HepG2 (cell line): Measurements from ENCODE around the gene HSPA1A. TPM values are rescaled to one million over a fixed set of nuclear protein-coding genes. Genes with fewer than 3 reads are reported as not detected.

ENCODE experiments used
- ADNP ChIP-seq: sonication (generic); formaldehyde crosslinking; IDR thresholded peaks from 2 replicates; pipeline ENCODE4 v1.4.0; 2020; ENCODE audit warnings: missing genetic modification reagents
- EEA1 ChIP-seq: sonication (generic); formaldehyde crosslinking; IDR thresholded peaks from 2 replicates; pipeline ENCODE4 v1.5.1; 2020; ENCODE audit warnings: mild to moderate bottlenecking, missing genetic modification reagents, borderline replicate concordance
- HMGXB3 ChIP-seq: sonication (generic); formaldehyde crosslinking; IDR thresholded peaks from 2 replicates; pipeline ENCODE4 v1.4.0; 2020; ENCODE audit warnings: missing genetic modification reagents, borderline replicate concordance
- KLF13 ChIP-seq: sonication (generic); formaldehyde crosslinking; IDR thresholded peaks from 2 replicates; pipeline ENCODE4 v1.4.0; 2020; ENCODE audit warnings: mild to moderate bottlenecking, missing genetic modification reagents
- MLLT10 ChIP-seq: sonication (generic); formaldehyde crosslinking; IDR thresholded peaks from 2 replicates; pipeline ENCODE4 v1.4.0; 2020; ENCODE audit warnings: missing genetic modification reagents
- MZF1 ChIP-seq: sonication (generic); formaldehyde crosslinking; IDR thresholded peaks from 2 replicates; pipeline ENCODE4 v1.8.1; 2023; ENCODE audit warnings: mild to moderate bottlenecking, missing genetic modification reagents, borderline replicate concordance
- NFYC ChIP-seq: IDR thresholded peaks from 2 replicates; pipeline ENCODE4 v1.6.1; 2016; ENCODE audit warnings: missing genetic modification reagents, missing compliant biosample characterization
- PAF1 ChIP-seq: IDR thresholded peaks from 2 replicates; pipeline ENCODE4 v1.6.1; 2016; ENCODE audit warnings: missing genetic modification reagents, missing compliant biosample characterization
- SATB2 ChIP-seq: sonication (generic); formaldehyde crosslinking; IDR thresholded peaks from 2 replicates; pipeline ENCODE4 v1.5.0; 2020; ENCODE audit warnings: missing genetic modification reagents
- TAF15 ChIP-seq: fragments of 200-400 bp; formaldehyde crosslinking; IDR thresholded peaks from one replicate; pipeline ENCODE4 v1.6.1; 2018; ENCODE audit warnings: mild to moderate bottlenecking, low read depth, low read length; ENCODE audit not compliant: poor library complexity, severe bottlenecking
- ZNF136 ChIP-seq: sonication (generic); formaldehyde crosslinking; IDR thresholded peaks from 2 replicates; pipeline ENCODE4 v1.8.1; 2022; ENCODE audit warnings: low read depth, mild to moderate bottlenecking, moderate library complexity, missing genetic modification reagents
- ZNF160 ChIP-seq: sonication (generic); formaldehyde crosslinking; IDR thresholded peaks from 2 replicates; pipeline ENCODE4 v1.8.0; 2022; ENCODE audit warnings: mild to moderate bottlenecking, inconsistent platforms, missing genetic modification reagents
- ZNF33B ChIP-seq: sonication (generic); formaldehyde crosslinking; IDR thresholded peaks from 2 replicates; pipeline ENCODE4 v1.5.1; 2020; ENCODE audit warnings: mild to moderate bottlenecking, missing genetic modification reagents
- ZNF781 ChIP-seq: sonication (generic); formaldehyde crosslinking; IDR thresholded peaks from 2 replicates; pipeline ENCODE4 v1.5.1; 2020; ENCODE audit warnings: borderline replicate concordance, mild to moderate bottlenecking, missing genetic modification reagents; ENCODE audit errors: not compliant biosample characterization
- polyA plus RNA-seq, 8 experiments: library from polyadenylated mRNA; depleted of rRNA in 3 of 8; stranded (reverse) in 7 of 8; unstranded in 1 of 8; fragments of >200 nt; fragmentation: Illumina TruSeq in 4 of 8; extraction: Trizol in 4 of 8; gene quantifications; 2 replicates each; pipeline versions ENCODE4 v1.2.1 to v1.2.3, GENCODE V29; 2011 to 2016; ENCODE audit warnings: low read depth in 4 of 8, missing spikeins in 1 of 8, mixed read lengths in 1 of 8; ENCODE audit not compliant: insufficient read depth in 1 of 8
- total RNA-seq, 5 experiments: library from RNA; depleted of rRNA; stranded (reverse); fragments of >200 nt; fragmentation: Illumina TruSeq; extraction: Trizol; gene quantifications; 2 replicates each; pipeline ENCODE4 v1.2.3, GENCODE V29; 2016; ENCODE audit warnings: low read depth in 1 of 5
- TF ChIP-seq, protein P1 (sequence below): sonication (generic); formaldehyde crosslinking; IDR thresholded peaks from 2 replicates; pipeline ENCODE4 v1.4.0; 2020; ENCODE audit warnings: mild to moderate bottlenecking, missing genetic modification reagents
- TF ChIP-seq, protein P2 (sequence below): sonication (generic); formaldehyde crosslinking; IDR thresholded peaks from 2 replicates; pipeline ENCODE4 v1.5.0; 2020; ENCODE audit warnings: mild to moderate bottlenecking, missing genetic modification reagents, borderline replicate concordance

HSPA1A gene
- total and polyA plus RNA-seq, 2 of the 13 experiments (the other 11 are each of a cell fraction or from before 2014, with no cell fraction given), result 44.5 to 85.0 TPM

DNA sequence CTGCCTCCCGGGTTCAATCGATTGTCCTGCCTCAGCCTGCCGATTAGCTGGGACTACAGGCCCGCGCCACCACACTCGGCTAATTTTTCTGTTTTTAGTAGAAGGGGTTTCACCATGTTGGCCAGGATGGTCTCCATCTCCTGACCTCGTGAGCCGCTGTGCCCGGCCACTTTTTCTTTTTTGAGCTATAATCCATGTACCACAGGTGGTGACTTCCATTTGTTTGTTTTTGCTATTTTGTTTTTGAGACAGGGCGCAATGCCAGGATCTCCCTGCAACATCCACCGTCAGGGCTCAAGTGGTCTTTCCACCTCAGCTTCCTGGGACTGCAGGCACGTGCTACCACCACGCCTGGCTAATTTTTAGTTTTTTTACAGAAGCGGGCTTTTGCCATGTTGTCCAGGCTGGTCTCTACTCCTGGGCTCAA, 20.7 kb downstream of the HSPA1A start (continued):
- TF ChIP-seq NFYC, result no peak; the same call in 1 of the 2 replicates
- peak; percentile 28; the same call in 1 of the 2 replicates for TF ChIP-seq EEA1 (CRISPR knock-in tag)
- no peak for TF ChIP-seq ZNF33B (CRISPR knock-in tag)
- no peak for TF ChIP-seq MLLT10 (CRISPR knock-in tag)
- no peak for TF ChIP-seq SATB2 (CRISPR knock-in tag)
- no peak for TF ChIP-seq TAF15
- no peak for TF ChIP-seq KLF13 (CRISPR knock-in tag)
- no peak for TF ChIP-seq MZF1 (CRISPR knock-in tag)
- TF ChIP-seq PAF1 (CRISPR knock-in tag), result no peak
- no peak for TF ChIP-seq ZNF781
- TF ChIP-seq HMGXB3 (CRISPR knock-in tag), result no peak
- TF ChIP-seq, protein P1, sequence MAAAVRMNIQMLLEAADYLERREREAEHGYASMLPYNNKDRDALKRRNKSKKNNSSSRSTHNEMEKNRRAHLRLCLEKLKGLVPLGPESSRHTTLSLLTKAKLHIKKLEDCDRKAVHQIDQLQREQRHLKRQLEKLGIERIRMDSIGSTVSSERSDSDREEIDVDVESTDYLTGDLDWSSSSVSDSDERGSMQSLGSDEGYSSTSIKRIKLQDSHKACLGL (CRISPR knock-in tag), result no peak
- TF ChIP-seq ZNF160 (CRISPR knock-in tag), result no peak
- 0 out of 2 replicates have a peak, but pooled peaks have one; percentile 26 for TF ChIP-seq ZNF136 (CRISPR knock-in tag)
- TF ChIP-seq, protein P2, sequence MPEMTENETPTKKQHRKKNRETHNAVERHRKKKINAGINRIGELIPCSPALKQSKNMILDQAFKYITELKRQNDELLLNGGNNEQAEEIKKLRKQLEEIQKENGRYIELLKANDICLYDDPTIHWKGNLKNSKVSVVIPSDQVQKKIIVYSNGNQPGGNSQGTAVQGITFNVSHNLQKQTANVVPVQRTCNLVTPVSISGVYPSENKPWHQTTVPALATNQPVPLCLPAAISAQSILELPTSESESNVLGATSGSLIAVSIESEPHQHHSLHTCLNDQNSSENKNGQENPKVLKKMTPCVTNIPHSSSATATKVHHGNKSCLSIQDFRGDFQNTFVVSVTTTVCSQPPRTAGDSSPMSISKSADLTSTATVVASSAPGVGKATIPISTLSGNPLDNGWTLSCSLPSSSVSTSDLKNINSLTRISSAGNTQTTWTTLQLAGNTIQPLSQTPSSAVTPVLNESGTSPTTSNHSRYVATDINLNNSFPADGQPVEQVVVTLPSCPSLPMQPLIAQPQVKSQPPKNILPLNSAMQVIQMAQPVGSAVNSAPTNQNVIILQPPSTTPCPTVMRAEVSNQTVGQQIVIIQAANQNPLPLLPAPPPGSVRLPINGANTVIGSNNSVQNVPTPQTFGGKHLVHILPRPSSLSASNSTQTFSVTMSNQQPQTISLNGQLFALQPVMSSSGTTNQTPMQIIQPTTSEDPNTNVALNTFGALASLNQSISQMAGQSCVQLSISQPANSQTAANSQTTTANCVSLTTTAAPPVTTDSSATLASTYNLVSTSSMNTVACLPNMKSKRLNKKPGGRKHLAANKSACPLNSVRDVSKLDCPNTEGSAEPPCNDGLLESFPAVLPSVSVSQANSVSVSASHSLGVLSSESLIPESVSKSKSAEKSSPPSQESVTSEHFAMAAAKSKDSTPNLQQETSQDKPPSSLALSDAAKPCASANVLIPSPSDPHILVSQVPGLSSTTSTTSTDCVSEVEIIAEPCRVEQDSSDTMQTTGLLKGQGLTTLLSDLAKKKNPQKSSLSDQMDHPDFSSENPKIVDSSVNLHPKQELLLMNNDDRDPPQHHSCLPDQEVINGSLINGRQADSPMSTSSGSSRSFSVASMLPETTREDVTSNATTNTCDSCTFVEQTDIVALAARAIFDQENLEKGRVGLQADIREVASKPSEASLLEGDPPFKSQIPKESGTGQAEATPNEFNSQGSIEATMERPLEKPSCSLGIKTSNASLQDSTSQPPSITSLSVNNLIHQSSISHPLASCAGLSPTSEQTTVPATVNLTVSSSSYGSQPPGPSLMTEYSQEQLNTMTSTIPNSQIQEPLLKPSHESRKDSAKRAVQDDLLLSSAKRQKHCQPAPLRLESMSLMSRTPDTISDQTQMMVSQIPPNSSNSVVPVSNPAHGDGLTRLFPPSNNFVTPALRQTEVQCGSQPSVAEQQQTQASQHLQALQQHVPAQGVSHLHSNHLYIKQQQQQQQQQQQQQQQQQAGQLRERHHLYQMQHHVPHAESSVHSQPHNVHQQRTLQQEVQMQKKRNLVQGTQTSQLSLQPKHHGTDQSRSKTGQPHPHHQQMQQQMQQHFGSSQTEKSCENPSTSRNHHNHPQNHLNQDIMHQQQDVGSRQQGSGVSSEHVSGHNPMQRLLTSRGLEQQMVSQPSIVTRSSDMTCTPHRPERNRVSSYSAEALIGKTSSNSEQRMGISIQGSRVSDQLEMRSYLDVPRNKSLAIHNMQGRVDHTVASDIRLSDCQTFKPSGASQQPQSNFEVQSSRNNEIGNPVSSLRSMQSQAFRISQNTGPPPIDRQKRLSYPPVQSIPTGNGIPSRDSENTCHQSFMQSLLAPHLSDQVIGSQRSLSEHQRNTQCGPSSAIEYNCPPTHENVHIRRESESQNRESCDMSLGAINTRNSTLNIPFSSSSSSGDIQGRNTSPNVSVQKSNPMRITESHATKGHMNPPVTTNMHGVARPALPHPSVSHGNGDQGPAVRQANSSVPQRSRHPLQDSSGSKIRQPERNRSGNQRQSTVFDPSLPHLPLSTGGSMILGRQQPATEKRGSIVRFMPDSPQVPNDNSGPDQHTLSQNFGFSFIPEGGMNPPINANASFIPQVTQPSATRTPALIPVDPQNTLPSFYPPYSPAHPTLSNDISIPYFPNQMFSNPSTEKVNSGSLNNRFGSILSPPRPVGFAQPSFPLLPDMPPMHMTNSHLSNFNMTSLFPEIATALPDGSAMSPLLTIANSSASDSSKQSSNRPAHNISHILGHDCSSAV, result no peak
- no peak for TF ChIP-seq ADNP (CRISPR knock-in tag)
